Activated CD4-positive, alpha-beta T cell treated with anti-CD3 and anti-CD28 coated beads for 4 hours (primary cell): Measurements from ENCODE around the gene MAZ.

Experiments
- DNase-seq, 2 donors: peaks; one replicate each; pipeline ENCODE4 v3.0.0-alpha.2; 2020

The MAZ gene

DNA sequence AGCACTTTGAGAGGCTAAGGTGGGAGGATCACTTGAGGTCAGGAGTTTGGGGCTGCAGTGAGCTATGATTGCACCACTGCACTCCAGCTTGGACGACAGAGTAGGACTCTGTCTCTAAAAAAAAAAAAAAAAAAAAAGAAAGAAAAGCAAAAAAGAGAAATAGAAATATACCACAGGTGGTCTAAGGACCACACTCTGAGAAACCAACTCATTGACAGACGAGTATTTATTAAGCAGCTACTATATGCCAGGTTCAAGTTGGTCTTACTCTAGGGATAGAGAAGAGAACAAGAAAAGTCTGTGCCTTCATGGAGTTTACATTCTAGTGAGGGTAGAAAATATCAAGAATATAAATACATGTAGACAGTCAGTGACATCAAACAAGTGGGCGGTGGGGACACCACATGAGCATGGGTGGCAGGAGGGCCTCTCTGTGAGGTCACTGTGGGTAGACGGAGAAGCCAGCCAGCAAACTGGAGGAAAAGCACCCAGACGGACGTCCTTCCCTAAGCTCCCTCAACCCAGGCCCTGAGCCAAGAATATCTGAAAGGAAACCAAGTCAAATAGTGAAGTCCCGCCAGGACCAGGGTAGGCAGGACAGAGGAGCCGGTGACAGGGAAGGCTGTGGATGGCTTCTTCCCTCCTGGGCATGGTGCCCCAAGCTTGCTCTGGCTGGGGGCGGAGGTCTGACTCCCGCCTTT is 52.0 kb downstream of the MAZ start:
- DNase-seq = no peak

DNA sequence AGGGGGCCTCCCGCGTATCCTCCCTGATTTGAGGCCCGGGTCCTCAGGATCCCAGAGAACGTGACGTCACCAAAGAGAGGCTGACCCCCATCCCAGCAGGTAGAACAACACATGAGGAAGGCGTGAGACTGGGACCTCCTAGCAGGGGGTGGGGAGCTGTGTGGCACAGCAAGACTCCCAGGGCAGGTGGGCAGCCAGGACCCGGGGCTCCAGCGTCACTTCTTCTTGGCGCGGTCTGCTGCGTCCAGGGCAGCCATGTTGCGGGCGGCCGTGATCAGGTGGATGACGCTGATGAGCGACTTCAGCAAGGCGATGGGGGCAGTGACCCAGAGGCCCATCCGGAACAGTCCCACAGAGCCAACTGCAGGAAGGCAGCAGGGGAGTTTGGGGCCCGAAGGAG is 52.6 kb downstream of the MAZ start:
- DNase-seq = no peak

DNA sequence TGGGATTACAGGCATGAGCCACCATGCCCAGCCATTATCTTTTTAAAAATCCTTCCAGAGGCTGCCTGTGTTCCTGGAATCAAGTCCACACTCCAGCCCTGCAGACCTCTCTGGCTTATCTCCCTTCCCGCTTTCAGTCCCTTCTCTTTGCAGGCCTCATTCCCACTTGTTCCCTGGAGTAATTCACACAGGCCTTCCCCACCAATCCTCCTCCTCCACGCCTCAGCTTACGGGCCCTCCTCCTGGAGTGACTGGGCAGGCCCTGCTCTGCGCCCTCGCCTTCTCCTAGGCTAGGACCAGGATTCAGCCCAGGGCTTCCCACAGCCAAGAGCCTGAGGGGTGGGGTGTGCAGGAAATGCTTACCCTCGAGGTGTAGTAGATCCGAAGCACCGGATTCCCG is 53.9 kb downstream of the MAZ start:
- no peak for DNase-seq
